HCT116 (cell line): ENCODE data around the gene PRR36.

Source experiments
- CEBPB ChIP-seq: IDR thresholded peaks from 2 replicates; pipeline ENCODE4 v1.6.1; 2012; ENCODE audit warnings: low read depth
- EGR1 ChIP-seq: IDR thresholded peaks from 2 replicates; pipeline ENCODE4 v1.6.1; 2012; ENCODE audit warnings: low read depth
- ELF1 ChIP-seq: IDR thresholded peaks from 2 replicates; pipeline ENCODE4 v1.6.1; 2012; ENCODE audit warnings: low read depth, borderline replicate concordance
- EZH2 ChIP-seq: fragments of 200-600 bp; sonication (generic); IDR thresholded peaks from 2 replicates; pipeline ENCODE4 v1.6.1; 2017; ENCODE audit warnings: antibody characterized with exemption, mixed run types
- EZH2phosphoT487 ChIP-seq: fragments of 200-600 bp; IDR thresholded peaks from 2 replicates; pipeline ENCODE4 v1.6.1; 2018; ENCODE audit warnings: antibody characterized with exemption, borderline replicate concordance
- POLR2A ChIP-seq: IDR thresholded peaks from 2 replicates; pipeline ENCODE4 v1.7.0; 2011; ENCODE audit warnings: borderline replicate concordance; ENCODE audit not compliant: insufficient read depth, insufficient read length; ENCODE audit errors: extremely low read depth
- POLR2AphosphoS5 ChIP-seq: IDR thresholded peaks from 2 replicates; pipeline ENCODE4 v1.6.1; 2011; ENCODE audit warnings: mild to moderate bottlenecking, low read depth, low read length, moderate library complexity
- TF ChIP-seq, protein P1 (sequence below), 3 experiments: fragments of 200-600 bp in 1 of 3; sonication (generic) in 1 of 3; IDR thresholded peaks in 2 of 3; conservative IDR thresholded peaks in 1 of 3; 2 replicates each; pipeline ENCODE4 v1.5.1; 2012 to 2017; ENCODE audit warnings: low read depth in 2 of 3, low read length in 2 of 3, antibody characterized with exemption in 1 of 3, borderline replicate concordance in 1 of 3, control low read depth in 1 of 3, mild to moderate bottlenecking in 1 of 3, mixed read lengths in 1 of 3, mixed run types in 1 of 3, moderate library complexity in 1 of 3; ENCODE audit not compliant: insufficient read depth in 1 of 3
- TF ChIP-seq, protein P2 (sequence below): IDR thresholded peaks from 2 replicates; pipeline ENCODE4 v1.6.1; 2012

DNA sequence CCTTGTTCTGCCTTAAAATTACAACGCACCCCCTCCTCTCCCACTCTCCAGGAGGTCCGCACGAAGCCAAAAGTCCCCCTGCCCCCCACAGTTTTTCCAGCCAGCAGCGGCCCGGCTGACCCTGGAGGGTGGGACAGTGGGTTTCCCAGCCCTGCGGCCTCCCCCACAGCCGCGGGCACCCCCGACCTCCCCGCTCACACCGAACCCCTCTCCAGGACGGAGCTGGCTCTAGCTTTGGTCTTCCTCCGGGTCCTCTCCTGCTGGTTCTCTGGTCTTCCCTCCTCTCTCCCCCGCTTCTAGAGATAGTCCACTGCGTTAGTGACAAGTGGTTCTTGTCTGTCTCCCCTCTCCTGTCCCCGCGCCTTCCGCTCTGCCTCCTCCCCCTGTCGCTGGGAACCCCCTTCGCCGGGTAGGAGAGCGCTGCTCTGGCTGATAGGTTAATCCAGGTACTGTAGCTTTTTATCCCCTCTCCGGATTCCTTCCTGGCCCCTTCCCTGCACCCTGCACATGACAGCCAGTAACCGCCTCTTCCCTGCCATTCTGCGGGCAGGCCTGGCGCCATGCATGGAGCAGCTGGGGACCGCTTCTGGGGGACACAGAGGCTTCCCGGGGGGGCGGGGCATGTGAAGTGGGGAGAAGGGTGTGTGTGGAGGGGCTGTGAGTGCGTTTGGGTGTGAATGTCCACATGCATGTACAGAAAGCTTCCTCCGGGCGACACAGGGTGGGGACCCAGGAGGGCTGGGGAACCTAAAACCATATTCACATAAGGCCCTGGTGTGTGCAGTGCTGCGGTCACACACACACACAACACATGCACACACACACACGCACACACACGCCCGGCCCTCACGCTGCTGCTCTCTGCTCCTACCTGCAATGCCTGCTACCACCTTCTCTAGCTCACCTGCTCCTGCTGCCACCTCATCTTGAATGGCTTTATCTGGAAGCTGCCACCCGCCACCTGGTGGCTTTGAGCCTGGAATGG is 17.2 kb downstream of the PRR36 start:
- TF ChIP-seq, protein P1, sequence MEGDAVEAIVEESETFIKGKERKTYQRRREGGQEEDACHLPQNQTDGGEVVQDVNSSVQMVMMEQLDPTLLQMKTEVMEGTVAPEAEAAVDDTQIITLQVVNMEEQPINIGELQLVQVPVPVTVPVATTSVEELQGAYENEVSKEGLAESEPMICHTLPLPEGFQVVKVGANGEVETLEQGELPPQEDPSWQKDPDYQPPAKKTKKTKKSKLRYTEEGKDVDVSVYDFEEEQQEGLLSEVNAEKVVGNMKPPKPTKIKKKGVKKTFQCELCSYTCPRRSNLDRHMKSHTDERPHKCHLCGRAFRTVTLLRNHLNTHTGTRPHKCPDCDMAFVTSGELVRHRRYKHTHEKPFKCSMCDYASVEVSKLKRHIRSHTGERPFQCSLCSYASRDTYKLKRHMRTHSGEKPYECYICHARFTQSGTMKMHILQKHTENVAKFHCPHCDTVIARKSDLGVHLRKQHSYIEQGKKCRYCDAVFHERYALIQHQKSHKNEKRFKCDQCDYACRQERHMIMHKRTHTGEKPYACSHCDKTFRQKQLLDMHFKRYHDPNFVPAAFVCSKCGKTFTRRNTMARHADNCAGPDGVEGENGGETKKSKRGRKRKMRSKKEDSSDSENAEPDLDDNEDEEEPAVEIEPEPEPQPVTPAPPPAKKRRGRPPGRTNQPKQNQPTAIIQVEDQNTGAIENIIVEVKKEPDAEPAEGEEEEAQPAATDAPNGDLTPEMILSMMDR (IDR thresholded peaks at IDR 0.05 in 2 of 3, conservative IDR thresholded peaks at IDR 0.05 in 1 of 3; ENCODE audit: borderline replicate concordance in 1 of 3, insufficient read depth in 1 of 3, low read depth in 2 of 3, low read length in 2 of 3), result no peak
- TF ChIP-seq EZH2phosphoT487 (no peak), POLR2A (no peak), CEBPB (no peak), EZH2 (no peak), POLR2AphosphoS5 (no peak), EGR1 (no peak), ELF1 (no peak)
- TF ChIP-seq, protein P2, sequence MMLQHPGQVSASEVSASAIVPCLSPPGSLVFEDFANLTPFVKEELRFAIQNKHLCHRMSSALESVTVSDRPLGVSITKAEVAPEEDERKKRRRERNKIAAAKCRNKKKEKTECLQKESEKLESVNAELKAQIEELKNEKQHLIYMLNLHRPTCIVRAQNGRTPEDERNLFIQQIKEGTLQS, result no peak
